Measurements from ENCODE around the gene SNAPC4.

GRCh38 chr9:136395020-136395340 lies 5.0 kb downstream of the SNAPC4 start:
- no peak for TF ChIP-seq CTCF (IDR thresholded peaks at IDR 0.05)
- no peak for TF ChIP-seq RFX5 (IDR thresholded peaks at IDR 0.05)
- TF ChIP-seq TFCP2L1 (CRISPR knock-in tag; IDR thresholded peaks at IDR 0.05) = no peak
- TF ChIP-seq BHLHE40 (IDR thresholded peaks at IDR 0.05; ENCODE audit: low read depth, low read length) = no peak
- TF ChIP-seq JUNB (IDR thresholded peaks at IDR 0.05) = no peak
- no peak for TF ChIP-seq POLR2A (IDR thresholded peaks at IDR 0.05; ENCODE audit: low read length)
- TF ChIP-seq EP300 (IDR thresholded peaks at IDR 0.05) = no peak
- no peak for TF ChIP-seq KDM1A (IDR thresholded peaks at IDR 0.05; ENCODE audit: low read depth)

Data from A549 (cell line).